HG03565 (cell line): ENCODE data around the gene GALNT15.

Experiments used
- ATAC-seq: cut with Tn5 transposase; IDR thresholded peaks from one replicate; pipeline ENCODE4 v1.9.1; 2021; ENCODE audit warnings: mild to moderate bottlenecking, moderate library complexity; ENCODE audit not compliant: unreplicated experiment

GALNT15 gene

DNA sequence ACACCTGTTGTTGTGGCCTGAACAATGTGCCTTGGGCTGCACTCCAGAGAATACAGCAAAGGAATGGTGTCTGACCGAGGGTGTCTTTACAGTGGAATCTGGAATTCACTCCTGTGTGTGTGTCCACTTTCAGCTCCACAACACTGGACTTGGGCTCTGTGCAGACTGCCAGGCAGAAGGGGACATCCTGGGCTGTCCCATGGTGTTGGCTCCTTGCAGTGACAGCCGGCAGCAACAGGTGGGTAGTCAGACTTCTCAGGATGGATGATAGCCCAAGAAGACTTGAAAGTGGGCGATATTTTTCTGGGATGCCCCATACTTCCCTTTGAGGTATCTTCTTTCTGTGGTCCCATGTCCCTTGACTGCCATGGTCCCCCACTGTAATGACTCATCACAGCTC, 45.3 kb downstream of the GALNT15 start:
- ATAC-seq = no peak

- no peak for ATAC-seq
Measured at GRCh38 chr3:16221990-16222389, 47.5 kb downstream of the GALNT15 start.

DNA sequence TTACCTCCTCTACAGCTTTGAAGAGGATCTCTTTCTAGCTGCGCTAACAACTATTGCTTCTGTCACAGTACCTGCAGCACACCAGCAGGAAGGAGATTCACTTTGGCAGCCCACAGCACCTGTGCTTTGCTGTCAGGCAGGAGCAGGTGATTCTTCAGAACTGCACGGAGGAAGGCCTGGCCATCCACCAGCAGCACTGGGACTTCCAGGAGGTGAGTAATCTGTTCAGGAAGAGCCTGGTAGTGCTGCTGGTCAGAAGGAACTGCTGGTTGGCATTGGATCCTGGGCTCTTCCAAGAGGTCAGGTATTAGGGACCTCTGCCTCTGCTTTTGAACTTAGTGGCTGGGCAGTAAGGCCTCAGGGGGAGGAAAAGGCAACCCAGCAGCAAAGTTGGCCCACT, 48.1 kb downstream of the GALNT15 start:
- ATAC-seq = no peak

DNA sequence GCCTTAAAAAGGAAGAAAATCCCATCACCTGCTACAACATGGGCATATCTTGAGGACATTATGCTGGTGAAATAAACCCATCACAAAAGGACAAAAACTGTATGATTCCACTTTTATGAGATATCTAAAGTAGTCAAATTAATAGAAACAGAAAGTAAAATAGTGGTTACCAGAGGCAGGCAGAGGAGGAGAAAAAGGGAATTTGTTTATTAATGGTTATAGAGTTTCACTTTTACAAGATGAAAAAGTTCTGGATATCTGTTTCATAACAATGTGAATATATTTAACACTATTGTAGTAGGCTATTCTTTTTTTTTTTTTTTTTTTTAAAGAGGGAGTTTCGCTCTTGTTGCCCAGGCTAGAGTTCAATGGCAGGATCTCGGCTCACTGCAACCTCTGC, 49.8 kb downstream of the GALNT15 start:
- no peak for ATAC-seq

GRCh38 chr3:16227566-16227965, 53.1 kb downstream of the GALNT15 start:
- ATAC-seq = no peak

GRCh38 chr3:16229681-16230080, 55.2 kb downstream of the GALNT15 start:
- ATAC-seq = no peak

DNA sequence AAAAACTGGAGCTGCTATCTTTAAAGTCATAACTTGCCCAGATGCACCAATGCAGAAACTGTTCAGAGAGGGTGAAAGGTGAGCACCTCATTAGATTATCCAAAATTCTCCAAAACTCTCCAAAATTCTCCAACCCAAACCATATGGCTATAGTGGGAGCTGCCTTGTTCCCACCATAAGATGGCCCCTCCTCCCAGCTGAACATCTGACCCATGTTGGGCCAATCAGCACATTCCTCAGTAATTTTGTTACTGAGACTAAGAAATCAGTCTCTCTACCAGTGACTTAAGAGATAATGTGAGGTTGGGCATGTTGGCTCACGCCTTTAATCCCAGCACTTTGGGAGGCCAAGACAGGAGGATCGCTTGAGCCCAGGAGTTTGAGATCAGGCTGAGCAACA, 57.5 kb downstream of the GALNT15 start:
- no peak for ATAC-seq

DNA sequence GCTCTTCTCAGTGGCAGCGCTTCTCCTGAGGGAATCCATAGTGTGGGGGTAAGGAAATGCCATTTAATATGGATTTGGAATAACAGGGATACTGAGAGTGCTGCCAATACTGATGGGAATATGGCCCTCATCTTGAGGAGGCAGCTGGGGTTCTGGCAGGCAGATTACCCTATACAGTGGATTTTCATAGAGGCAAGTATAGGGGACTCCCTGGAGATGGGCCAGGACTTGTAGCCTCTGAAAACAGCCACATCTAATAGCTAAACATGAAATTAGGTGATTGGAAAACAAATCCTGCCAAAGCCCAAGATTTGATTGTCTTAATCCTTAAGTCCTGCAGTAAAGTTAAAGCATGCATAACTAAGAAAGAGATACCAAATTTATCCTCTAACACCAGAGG, 59.3 kb downstream of the GALNT15 start:
- no peak for ATAC-seq

GRCh38 chr3:16234281-16234680, 59.8 kb downstream of the GALNT15 start:
- no peak for ATAC-seq

DNA sequence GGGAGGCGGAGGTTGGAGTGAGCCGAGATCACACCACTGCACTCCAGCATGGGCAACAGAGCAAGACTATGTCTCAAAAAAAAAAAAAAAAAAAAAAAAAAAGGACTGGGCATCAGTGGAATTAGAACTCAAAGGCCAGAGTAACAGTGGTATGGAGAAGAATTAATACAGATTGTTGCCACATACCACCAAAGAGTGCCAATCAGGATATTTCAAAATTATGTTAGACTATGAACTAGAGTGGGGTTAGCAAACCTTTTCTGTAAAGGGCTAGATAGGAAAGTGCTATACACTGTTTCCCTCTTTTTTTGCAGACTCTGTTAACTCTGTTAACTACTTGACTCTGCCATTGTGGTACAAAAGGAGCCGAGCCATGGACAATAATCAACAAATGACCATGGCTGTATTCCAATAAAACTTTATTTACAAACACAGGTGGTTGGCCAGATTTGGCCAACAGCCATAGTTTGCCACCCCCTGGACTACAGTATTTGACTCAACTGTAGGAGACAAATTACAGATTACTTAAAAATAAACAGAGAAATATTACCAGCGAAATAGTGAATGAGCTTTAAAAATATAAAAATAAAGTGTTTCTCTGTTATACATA, 61.7 kb downstream of the GALNT15 start:
- ATAC-seq = no peak

DNA sequence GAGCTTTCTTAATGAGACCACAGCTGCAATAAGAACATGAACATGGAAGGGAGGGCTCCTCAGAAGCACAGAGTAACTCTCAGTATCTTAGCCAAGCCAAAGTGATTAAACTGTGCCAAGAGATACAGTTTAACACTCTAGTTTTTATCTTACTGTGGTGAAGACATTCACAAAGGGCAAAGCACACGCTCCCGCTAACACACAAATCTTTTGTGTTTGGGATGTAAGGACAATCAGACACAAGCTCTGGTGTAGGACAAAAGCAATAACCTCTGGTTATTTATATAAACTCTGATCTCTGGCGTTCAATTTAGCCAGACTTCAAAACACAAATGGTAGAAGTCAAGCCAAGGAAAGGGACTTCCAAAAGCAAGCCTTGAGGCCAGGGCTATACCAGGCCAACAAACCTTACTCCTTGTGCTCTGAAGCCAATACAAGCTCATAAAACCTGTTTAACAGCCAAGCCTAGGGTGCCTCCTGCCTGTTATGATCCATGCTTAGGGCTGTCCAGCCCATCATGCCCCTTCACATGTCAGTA, 62.4 kb downstream of the GALNT15 start:
- ATAC-seq = no peak

DNA sequence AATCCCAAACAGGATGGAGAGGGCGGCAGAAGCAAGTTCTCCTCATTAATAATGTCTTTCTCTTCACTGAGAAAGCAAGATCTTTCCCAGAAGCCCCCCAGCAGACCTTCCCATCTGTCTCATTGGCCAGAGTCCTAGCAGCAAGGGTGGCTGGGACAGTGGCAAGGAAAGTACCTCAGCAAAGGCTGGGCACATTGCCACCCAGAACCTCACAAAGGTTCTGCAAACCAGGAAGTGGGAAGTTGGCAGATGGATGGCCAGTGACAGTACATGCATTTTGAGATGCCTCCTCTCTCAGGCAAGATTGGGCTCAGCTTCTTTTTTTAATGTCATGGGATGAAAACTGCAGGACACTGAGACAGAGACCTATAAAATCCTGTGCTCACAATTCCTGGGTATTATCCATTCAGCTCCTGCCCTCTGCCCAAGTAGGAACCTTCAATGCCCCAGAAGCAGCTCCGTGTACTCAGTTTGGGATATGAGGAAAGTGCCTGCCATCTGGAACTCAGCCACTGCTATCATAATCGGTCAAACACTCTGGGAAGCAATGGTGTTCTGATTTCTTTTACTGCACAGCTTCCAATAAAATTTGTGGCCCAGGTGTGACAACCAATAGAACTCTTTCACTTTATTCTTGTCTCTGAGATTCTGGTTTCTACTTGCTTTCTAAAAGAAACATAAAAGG, 64.7 kb downstream of the GALNT15 start:
- ATAC-seq = no peak

DNA sequence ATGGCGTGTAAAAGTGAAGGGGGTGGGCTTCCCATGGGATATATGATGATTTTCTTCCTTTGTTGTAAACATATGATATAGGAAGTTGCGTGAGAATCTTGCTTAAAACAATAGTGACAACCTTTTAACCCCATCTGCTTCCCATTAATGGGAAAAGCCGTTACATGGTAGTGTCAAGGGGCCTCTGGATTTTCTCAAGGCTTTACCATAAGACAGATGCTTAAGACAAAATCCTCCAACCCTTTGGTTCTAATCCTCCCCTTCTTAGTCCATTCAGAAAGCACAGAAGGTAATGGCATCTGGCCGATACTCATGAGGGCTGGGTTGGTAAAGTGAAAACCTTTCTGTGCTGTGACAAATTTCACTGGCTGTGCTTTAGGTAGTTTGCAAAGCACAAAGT, 65.3 kb downstream of the GALNT15 start:
- no peak for ATAC-seq

DNA sequence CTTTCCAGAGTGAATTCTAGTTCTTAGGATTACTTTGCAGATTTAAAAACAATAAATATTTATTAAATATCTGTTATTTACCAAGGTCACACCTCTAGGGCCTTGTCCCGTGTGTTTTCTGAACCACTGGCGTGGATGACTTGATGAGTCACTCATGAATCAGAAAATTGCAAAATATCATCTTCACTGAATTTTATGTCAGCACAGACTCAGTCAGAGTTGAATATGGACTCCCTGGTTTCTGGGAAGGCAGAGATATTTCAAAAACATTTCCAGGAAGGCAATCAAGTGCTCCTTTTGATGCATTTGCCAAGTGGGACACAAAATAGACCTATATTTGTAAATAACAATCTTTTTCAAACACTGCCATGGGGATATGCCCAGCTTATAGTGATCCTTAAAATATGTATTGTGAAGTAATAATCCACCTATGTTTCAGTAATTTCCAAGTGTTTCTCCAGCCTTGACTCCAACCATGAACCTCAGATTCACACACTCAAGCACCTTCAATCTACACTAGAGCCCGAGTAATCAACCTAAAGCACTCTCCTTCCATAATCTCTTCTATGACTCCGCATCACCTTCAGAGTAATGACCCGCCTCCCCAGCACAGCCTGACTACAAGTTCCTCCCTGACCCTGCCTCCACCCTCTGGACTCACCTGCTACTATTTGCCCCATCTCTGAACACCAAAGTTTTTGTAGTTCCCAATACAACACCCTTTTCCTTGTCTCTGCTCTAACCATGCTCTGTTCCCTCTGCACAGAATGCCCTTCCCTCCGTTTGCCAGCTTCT, 65.9 kb downstream of the GALNT15 start:
- no peak for ATAC-seq

DNA sequence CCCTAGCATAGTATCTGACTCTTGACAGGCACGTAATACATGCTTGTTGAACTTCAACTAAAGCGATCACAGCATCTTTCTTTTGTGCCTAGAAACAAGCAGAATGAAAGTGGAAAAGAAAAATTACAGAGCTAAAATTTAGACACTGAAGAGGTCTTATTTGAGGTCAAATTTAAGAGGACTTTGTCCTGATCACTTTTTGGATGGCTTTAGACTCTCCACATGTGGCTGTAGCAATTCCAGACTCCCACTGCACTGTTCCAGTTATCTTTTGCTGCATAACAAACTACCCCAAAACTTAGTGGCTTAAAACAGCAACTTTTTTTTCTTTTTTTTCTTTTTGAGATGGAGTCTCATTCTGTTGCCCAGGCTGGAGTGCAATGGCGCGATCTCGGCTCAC, 66.7 kb downstream of the GALNT15 start:
- ATAC-seq = no peak

- ATAC-seq = no peak
Measured at GRCh38 chr3:16242177-16242576, 67.7 kb downstream of the GALNT15 start.

DNA sequence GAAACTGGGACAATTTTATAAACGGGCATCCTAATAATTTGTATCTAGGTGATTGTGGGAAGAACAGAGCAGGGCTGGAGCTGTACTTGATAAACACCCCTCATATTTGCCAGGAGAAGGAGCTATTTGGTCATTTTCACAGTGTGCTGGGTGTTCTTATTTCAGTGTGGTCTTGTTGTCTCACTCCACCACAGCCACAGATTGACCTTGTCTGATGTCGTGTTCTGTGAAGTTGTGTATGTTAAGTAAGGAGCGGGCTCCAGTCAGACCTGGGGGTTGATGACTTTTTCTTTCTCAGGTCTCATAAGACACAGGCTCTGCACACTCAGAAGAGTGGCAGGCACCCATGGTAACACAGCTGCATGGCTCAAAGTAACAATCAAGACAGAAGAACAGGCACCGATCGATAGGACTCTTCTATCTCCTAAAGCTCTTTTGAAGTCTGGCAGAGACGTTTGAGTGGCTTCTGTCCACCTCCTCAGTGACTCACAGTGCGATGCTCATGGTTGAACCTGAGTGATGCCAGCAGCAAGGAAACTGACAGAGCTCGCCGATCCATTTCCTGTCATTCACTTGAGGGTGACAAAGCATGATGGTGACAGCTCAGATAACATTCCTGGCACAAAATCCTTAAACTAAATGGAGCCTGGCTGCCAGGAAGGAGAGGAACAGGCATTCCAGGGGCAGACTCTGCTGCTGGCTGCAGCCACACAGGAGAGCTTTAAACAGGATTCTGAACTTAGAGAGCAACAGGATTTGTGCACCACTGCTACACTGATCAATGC, 69.4 kb downstream of the GALNT15 start:
- no peak for ATAC-seq

- ATAC-seq = no peak
Measured at GRCh38 chr3:16245609-16246008, 71.1 kb downstream of the GALNT15 start.

GRCh38 chr3:16247282-16248061, 73.0 kb downstream of the GALNT15 start:
- peak; percentile 84 for ATAC-seq

GRCh38 chr3:16248556-16248955, 74.1 kb downstream of the GALNT15 start:
- ATAC-seq = no peak
